HepG2 (cell line): ENCODE measurements around the gene APRT. TPM values are rescaled to one million over a fixed set of nuclear protein-coding genes. Genes with fewer than 3 reads are reported as not detected.
A peak's percentile ranks its signal among the peaks of the same experiment; 100 is the strongest.

ENCODE experiments used
- GZF1 ChIP-seq: sonication (generic); formaldehyde crosslinking; IDR thresholded peaks from 2 replicates; pipeline ENCODE4 v1.5.1; 2020; ENCODE audit warnings: mild to moderate bottlenecking, missing genetic modification reagents
- HNRNPL ChIP-seq: fragments of 200-400 bp; formaldehyde crosslinking; IDR thresholded peaks from 2 replicates; pipeline ENCODE4 v1.6.1; 2017; ENCODE audit warnings: mild to moderate bottlenecking, low read depth, low read length
- HOXA7 ChIP-seq: sonication (generic); formaldehyde crosslinking; IDR thresholded peaks from 2 replicates; pipeline ENCODE4 v1.8.1; 2022; ENCODE audit warnings: mild to moderate bottlenecking, missing genetic modification reagents, moderate library complexity
- IRF2 ChIP-seq: IDR thresholded peaks from 2 replicates; pipeline ENCODE4 v1.6.1; 2018; ENCODE audit warnings: missing genetic modification reagents, missing compliant biosample characterization
- MAFF ChIP-seq: IDR thresholded peaks from 2 replicates; pipeline ENCODE4 v1.6.1; 2011; ENCODE audit warnings: low read depth, low read length, improper control_type of control experiment
- NR1H2 ChIP-seq: sonication (generic); formaldehyde crosslinking; IDR thresholded peaks from 2 replicates; pipeline ENCODE4 v1.8.1; 2022; ENCODE audit warnings: low read depth, missing genetic modification reagents, borderline replicate concordance
- POGZ ChIP-seq: sonication (generic); formaldehyde crosslinking; IDR thresholded peaks from 2 replicates; pipeline ENCODE4 v1.4.0; 2020; ENCODE audit warnings: mild to moderate bottlenecking, missing genetic modification reagents
- RFXAP ChIP-seq: sonication (generic); formaldehyde crosslinking; IDR thresholded peaks from 2 replicates; pipeline ENCODE4 v1.4.0; 2020; ENCODE audit warnings: missing genetic modification reagents, borderline replicate concordance
- ZNF12 ChIP-seq: sonication (generic); formaldehyde crosslinking; IDR thresholded peaks from 2 replicates; pipeline ENCODE4 v1.5.0; 2020; ENCODE audit warnings: missing genetic modification reagents
- ZNF296 ChIP-seq: sonication (generic); formaldehyde crosslinking; conservative IDR thresholded peaks from 2 replicates; pipeline ENCODE4 v1.5.0; 2020; ENCODE audit warnings: mild to moderate bottlenecking, missing genetic modification reagents
- ZNF616 ChIP-seq: sonication (generic); formaldehyde crosslinking; IDR thresholded peaks from 2 replicates; pipeline ENCODE4 v1.5.0; 2020; ENCODE audit warnings: low read depth, mild to moderate bottlenecking, missing genetic modification reagents
- ZNF780A ChIP-seq: sonication (generic); formaldehyde crosslinking; IDR thresholded peaks from 2 replicates; pipeline ENCODE4 v1.8.0; 2022; ENCODE audit warnings: mild to moderate bottlenecking, missing genetic modification reagents, moderate library complexity
- polyA plus RNA-seq, 8 experiments: library from polyadenylated mRNA; depleted of rRNA in 3 of 8; stranded (reverse) in 7 of 8; unstranded in 1 of 8; fragments of >200 nt; fragmentation: Illumina TruSeq in 4 of 8; extraction: Trizol in 4 of 8; gene quantifications; 2 replicates each; pipeline versions ENCODE4 v1.2.1 to v1.2.3, GENCODE V29; 2011 to 2016; ENCODE audit warnings: low read depth in 4 of 8, missing spikeins in 1 of 8, mixed read lengths in 1 of 8; ENCODE audit not compliant: insufficient read depth in 1 of 8
- total RNA-seq, 5 experiments: library from RNA; depleted of rRNA; stranded (reverse); fragments of >200 nt; fragmentation: Illumina TruSeq; extraction: Trizol; gene quantifications; 2 replicates each; pipeline ENCODE4 v1.2.3, GENCODE V29; 2016; ENCODE audit warnings: low read depth in 1 of 5
- TF ChIP-seq, protein P1 (sequence below): IDR thresholded peaks from 2 replicates; pipeline ENCODE4 v1.6.1; 2012; ENCODE audit warnings: low read depth, low read length, improper control_type of control experiment
- TF ChIP-seq, protein P2 (sequence below): IDR thresholded peaks from 2 replicates; pipeline ENCODE4 v1.6.1; 2016; ENCODE audit warnings: missing compliant biosample characterization, missing genetic modification reagents, borderline replicate concordance
- TF ChIP-seq, protein P3 (sequence below): sonication (generic); formaldehyde crosslinking; IDR thresholded peaks from 2 replicates; pipeline ENCODE4 v1.5.1; 2020; ENCODE audit warnings: mild to moderate bottlenecking, missing genetic modification reagents, borderline replicate concordance
- TF ChIP-seq, protein P4 (sequence below): sonication (generic); formaldehyde crosslinking; IDR thresholded peaks from 2 replicates; pipeline ENCODE4 v1.5.0; 2020; ENCODE audit warnings: missing genetic modification reagents
- TF ChIP-seq, protein P5 (sequence below): sonication (generic); formaldehyde crosslinking; IDR thresholded peaks from 2 replicates; pipeline ENCODE4 v1.5.0; 2020; ENCODE audit warnings: missing genetic modification reagents
- TF ChIP-seq, protein P6 (sequence below): sonication (generic); formaldehyde crosslinking; conservative IDR thresholded peaks from 2 replicates; pipeline ENCODE4 v1.8.0; 2022; ENCODE audit warnings: low read depth, missing genetic modification reagents

APRT gene
- total and polyA plus RNA-seq, 2 of the 13 experiments (the other 11 are each of a cell fraction or from before 2014, with no cell fraction given): 155 to 242 TPM

DNA sequence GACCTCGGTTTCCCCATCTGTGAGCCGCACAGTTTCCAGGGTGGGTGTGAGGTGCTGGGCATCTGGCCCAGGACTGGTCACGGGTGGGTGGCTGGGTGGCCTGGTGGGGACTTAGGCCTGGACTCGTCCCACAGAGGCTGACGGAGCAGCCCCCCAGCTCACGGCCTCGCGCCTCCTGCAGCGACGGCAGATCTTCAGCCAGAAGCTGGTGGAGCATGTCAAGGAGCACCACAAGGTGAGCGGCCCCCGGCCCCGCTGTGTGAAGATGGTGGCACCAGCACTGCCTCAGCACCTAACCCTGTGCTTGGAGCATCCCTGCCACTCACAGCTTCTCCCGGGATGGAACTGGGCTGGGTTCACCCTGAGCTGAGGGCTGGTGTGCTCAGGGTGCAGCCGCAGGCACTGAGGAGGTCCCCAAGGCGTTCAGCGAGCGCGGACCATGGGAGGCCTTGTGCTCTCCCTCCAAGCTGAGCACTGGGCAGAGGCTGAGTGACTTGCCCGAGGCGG is 5.8 kb downstream of the APRT start (continued):
- TF ChIP-seq NR1H2 (CRISPR knock-in tag) (no peak), ZNF12 (no peak), GZF1 (CRISPR knock-in tag) (no peak), ZNF296 (no peak), RFXAP (no peak), HNRNPL (peak; percentile 17; the same call in 1 of the 2 replicates), ZNF780A (CRISPR knock-in tag) (no peak), POGZ (CRISPR knock-in tag) (0 out of 2 replicates have a peak, but pooled peaks have one; percentile 18), MAFF (no peak), HOXA7 (no peak), ZNF616 (CRISPR knock-in tag) (no peak), IRF2 (CRISPR knock-in tag) (no peak)
- TF ChIP-seq, protein P1, sequence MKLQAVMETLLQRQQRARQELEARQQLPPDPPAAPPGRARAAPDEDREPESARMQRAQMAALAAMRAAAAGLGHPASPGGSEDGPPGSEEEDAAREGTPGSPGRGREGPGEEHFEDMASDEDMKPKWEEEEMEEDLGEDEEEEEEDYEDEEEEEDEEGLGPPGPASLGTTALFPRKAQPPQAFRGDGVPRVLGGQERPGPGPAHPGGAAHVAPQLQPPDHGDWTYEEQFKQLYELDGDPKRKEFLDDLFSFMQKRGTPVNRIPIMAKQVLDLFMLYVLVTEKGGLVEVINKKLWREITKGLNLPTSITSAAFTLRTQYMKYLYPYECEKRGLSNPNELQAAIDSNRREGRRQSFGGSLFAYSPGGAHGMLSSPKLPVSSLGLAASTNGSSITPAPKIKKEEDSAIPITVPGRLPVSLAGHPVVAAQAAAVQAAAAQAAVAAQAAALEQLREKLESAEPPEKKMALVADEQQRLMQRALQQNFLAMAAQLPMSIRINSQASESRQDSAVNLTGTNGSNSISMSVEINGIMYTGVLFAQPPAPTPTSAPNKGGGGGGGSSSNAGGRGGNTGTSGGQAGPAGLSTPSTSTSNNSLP: no peak
- TF ChIP-seq, protein P2, sequence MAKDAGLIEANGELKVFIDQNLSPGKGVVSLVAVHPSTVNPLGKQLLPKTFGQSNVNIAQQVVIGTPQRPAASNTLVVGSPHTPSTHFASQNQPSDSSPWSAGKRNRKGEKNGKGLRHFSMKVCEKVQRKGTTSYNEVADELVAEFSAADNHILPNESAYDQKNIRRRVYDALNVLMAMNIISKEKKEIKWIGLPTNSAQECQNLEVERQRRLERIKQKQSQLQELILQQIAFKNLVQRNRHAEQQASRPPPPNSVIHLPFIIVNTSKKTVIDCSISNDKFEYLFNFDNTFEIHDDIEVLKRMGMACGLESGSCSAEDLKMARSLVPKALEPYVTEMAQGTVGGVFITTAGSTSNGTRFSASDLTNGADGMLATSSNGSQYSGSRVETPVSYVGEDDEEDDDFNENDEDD (CRISPR knock-in tag): no peak
- TF ChIP-seq, protein P3, sequence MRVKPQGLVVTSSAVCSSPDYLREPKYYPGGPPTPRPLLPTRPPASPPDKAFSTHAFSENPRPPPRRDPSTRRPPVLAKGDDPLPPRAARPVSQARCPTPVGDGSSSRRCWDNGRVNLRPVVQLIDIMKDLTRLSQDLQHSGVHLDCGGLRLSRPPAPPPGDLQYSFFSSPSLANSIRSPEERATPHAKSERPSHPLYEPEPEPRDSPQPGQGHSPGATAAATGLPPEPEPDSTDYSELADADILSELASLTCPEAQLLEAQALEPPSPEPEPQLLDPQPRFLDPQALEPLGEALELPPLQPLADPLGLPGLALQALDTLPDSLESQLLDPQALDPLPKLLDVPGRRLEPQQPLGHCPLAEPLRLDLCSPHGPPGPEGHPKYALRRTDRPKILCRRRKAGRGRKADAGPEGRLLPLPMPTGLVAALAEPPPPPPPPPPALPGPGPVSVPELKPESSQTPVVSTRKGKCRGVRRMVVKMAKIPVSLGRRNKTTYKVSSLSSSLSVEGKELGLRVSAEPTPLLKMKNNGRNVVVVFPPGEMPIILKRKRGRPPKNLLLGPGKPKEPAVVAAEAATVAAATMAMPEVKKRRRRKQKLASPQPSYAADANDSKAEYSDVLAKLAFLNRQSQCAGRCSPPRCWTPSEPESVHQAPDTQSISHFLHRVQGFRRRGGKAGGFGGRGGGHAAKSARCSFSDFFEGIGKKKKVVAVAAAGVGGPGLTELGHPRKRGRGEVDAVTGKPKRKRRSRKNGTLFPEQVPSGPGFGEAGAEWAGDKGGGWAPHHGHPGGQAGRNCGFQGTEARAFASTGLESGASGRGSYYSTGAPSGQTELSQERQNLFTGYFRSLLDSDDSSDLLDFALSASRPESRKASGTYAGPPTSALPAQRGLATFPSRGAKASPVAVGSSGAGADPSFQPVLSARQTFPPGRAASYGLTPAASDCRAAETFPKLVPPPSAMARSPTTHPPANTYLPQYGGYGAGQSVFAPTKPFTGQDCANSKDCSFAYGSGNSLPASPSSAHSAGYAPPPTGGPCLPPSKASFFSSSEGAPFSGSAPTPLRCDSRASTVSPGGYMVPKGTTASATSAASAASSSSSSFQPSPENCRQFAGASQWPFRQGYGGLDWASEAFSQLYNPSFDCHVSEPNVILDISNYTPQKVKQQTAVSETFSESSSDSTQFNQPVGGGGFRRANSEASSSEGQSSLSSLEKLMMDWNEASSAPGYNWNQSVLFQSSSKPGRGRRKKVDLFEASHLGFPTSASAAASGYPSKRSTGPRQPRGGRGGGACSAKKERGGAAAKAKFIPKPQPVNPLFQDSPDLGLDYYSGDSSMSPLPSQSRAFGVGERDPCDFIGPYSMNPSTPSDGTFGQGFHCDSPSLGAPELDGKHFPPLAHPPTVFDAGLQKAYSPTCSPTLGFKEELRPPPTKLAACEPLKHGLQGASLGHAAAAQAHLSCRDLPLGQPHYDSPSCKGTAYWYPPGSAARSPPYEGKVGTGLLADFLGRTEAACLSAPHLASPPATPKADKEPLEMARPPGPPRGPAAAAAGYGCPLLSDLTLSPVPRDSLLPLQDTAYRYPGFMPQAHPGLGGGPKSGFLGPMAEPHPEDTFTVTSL (CRISPR knock-in tag): no peak
- TF ChIP-seq, protein P4, sequence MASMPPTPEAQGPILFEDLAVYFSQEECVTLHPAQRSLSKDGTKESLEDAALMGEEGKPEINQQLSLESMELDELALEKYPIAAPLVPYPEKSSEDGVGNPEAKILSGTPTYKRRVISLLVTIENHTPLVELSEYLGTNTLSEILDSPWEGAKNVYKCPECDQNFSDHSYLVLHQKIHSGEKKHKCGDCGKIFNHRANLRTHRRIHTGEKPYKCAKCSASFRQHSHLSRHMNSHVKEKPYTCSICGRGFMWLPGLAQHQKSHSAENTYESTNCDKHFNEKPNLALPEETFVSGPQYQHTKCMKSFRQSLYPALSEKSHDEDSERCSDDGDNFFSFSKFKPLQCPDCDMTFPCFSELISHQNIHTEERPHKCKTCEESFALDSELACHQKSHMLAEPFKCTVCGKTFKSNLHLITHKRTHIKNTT: no peak
- TF ChIP-seq, protein P5, sequence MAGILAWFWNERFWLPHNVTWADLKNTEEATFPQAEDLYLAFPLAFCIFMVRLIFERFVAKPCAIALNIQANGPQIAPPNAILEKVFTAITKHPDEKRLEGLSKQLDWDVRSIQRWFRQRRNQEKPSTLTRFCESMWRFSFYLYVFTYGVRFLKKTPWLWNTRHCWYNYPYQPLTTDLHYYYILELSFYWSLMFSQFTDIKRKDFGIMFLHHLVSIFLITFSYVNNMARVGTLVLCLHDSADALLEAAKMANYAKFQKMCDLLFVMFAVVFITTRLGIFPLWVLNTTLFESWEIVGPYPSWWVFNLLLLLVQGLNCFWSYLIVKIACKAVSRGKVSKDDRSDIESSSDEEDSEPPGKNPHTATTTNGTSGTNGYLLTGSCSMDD (CRISPR knock-in tag): no peak
- TF ChIP-seq, protein P6, sequence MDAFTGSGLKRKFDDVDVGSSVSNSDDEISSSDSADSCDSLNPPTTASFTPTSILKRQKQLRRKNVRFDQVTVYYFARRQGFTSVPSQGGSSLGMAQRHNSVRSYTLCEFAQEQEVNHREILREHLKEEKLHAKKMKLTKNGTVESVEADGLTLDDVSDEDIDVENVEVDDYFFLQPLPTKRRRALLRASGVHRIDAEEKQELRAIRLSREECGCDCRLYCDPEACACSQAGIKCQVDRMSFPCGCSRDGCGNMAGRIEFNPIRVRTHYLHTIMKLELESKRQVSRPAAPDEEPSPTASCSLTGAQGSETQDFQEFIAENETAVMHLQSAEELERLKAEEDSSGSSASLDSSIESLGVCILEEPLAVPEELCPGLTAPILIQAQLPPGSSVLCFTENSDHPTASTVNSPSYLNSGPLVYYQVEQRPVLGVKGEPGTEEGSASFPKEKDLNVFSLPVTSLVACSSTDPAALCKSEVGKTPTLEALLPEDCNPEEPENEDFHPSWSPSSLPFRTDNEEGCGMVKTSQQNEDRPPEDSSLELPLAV: no peak
